ENCODE data around the gene ZC3H7A.

DNA sequence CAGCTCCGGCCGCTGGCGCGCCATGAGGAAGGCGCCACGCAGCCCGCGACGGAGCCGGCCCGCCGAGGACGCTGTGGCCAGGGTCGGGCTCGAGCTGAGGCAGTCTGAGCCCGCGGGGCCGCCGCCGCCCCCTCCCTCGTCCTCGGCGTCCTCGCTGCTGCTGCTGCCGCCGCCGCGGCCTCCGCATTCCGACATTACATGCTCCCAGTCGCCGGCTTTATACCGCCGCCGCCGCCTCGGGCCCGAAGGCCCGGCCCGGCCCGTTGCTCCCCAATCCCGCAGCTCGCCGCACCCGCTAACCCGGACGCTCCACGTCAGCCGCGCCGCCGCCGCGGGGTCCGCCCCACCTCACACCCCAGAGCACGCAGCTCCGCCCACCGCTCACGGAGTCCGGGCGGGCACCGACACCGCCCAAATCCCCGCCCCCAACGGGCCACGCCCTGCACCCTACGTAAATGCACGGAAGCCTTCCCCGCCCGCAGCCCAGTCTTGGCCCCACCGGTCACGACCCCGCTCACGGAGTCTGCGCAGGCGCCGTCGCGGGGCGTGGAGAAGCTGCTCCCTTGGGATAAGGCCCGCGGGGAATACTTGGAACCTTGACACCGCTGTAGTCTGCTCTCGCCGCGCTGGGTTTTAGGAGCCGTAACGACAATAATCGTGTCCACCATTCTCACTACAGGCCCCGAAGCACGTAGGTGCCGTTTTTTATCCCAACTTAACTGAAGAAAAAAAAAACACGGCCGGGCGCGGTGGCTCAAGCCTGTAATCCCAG is 54.3 kb downstream of the ZC3H7A start, which contains the start of gene TXNDC11:
- peak; percentile 60 for TF ChIP-seq SIN3A (IDR thresholded peaks at IDR 0.05; ENCODE audit: low read depth, low read length)
- TF ChIP-seq ETV6 (conservative IDR thresholded peaks at IDR 0.05 in 1 of 2, IDR thresholded peaks at IDR 0.05 in 1 of 2; ENCODE audit: borderline replicate concordance in 1 of 2, low read depth in 1 of 2), result no peak
